HepG2 (cell line): ENCODE measurements around the gene SLC16A3. TPM values are rescaled to one million over a fixed set of nuclear protein-coding genes. Genes with fewer than 3 reads are reported as not detected.
A peak's percentile ranks its signal among the peaks of the same experiment; 100 is the strongest.

ENCODE experiments used
- AGO2 ChIP-seq: fragments of 200-400 bp; formaldehyde crosslinking; optimal IDR thresholded peaks from 2 replicates; pipeline ENCODE3; 2017; ENCODE audit warnings: mild to moderate bottlenecking, low read depth, low read length, moderate library complexity
- ELF4 ChIP-seq: sonication (generic); formaldehyde crosslinking; IDR thresholded peaks from 2 replicates; pipeline ENCODE4 v1.5.0; 2020; ENCODE audit warnings: missing genetic modification reagents, mild to moderate bottlenecking, moderate library complexity, borderline replicate concordance
- FOXA1 ChIP-seq, 2 experiments: fragments of 450-650 bp in 1 of 2; sonication (generic) in 1 of 2; formaldehyde crosslinking in 1 of 2; IDR thresholded peaks; 2 replicates each; pipeline versions ENCODE4 v1.4.0 to v1.6.1; 2016 to 2020; ENCODE audit warnings: missing genetic modification reagents in 1 of 2
- JDP2 ChIP-seq: sonication (generic); formaldehyde crosslinking; IDR thresholded peaks from 2 replicates; pipeline ENCODE4 v1.8.1; 2022; ENCODE audit warnings: missing genetic modification reagents, borderline replicate concordance
- PAX8 ChIP-seq: sonication (generic); formaldehyde crosslinking; IDR thresholded peaks from 2 replicates; pipeline ENCODE4 v1.8.0; 2022; ENCODE audit warnings: mild to moderate bottlenecking, missing genetic modification reagents, borderline replicate concordance
- ZBTB42 ChIP-seq: sonication (generic); formaldehyde crosslinking; IDR thresholded peaks from 2 replicates; pipeline ENCODE4 v1.5.0; 2020; ENCODE audit warnings: mild to moderate bottlenecking, missing genetic modification reagents
- ZNF225 ChIP-seq: sonication (generic); formaldehyde crosslinking; IDR thresholded peaks from 2 replicates; pipeline ENCODE4 v1.4.0; 2020; ENCODE audit warnings: mild to moderate bottlenecking, missing genetic modification reagents
- ZNF431 ChIP-seq: sonication (generic); formaldehyde crosslinking; IDR thresholded peaks from 2 replicates; pipeline ENCODE4 v1.9.0; 2022; ENCODE audit warnings: missing genetic modification reagents, low read depth, mild to moderate bottlenecking, borderline replicate concordance
- ZNF816 ChIP-seq: sonication (generic); formaldehyde crosslinking; IDR thresholded peaks from 2 replicates; pipeline ENCODE4 v1.8.0; 2022; ENCODE audit warnings: missing genetic modification reagents, mild to moderate bottlenecking, borderline replicate concordance
- polyA plus RNA-seq, 8 experiments: library from polyadenylated mRNA; depleted of rRNA in 3 of 8; stranded (reverse) in 7 of 8; unstranded in 1 of 8; fragments of >200 nt; fragmentation: Illumina TruSeq in 4 of 8; extraction: Trizol in 4 of 8; gene quantifications; 2 replicates each; pipeline versions ENCODE4 v1.2.1 to v1.2.3, GENCODE V29; 2011 to 2016; ENCODE audit warnings: low read depth in 4 of 8, missing spikeins in 1 of 8, mixed read lengths in 1 of 8; ENCODE audit not compliant: insufficient read depth in 1 of 8
- total RNA-seq, 5 experiments: library from RNA; depleted of rRNA; stranded (reverse); fragments of >200 nt; fragmentation: Illumina TruSeq; extraction: Trizol; gene quantifications; 2 replicates each; pipeline ENCODE4 v1.2.3, GENCODE V29; 2016; ENCODE audit warnings: low read depth in 1 of 5
- TF ChIP-seq, protein P1 (sequence below): sonication (generic); formaldehyde crosslinking; IDR thresholded peaks from 2 replicates; pipeline ENCODE4 v1.5.0; 2020; ENCODE audit warnings: mild to moderate bottlenecking, missing genetic modification reagents
- TF ChIP-seq, protein P2 (sequence below): IDR thresholded peaks from 2 replicates; pipeline ENCODE4 v1.6.1; 2012; ENCODE audit warnings: inconsistent platforms
- TF ChIP-seq, protein P3 (sequence below): sonication (generic); formaldehyde crosslinking; IDR thresholded peaks from 2 replicates; pipeline ENCODE4 v1.9.0; 2022; ENCODE audit warnings: low read depth, missing genetic modification reagents
- TF ChIP-seq, protein P4 (sequence below): sonication (generic); formaldehyde crosslinking; conservative IDR thresholded peaks from 2 replicates; pipeline ENCODE4 v1.4.0; 2020; ENCODE audit warnings: mild to moderate bottlenecking, missing genetic modification reagents, moderate library complexity
- TF ChIP-seq, protein P5 (sequence below): sonication (generic); formaldehyde crosslinking; IDR thresholded peaks from 2 replicates; pipeline ENCODE4 v1.5.0; 2020; ENCODE audit warnings: missing genetic modification reagents, mild to moderate bottlenecking, borderline replicate concordance
- TF ChIP-seq, protein P6 (sequence below): sonication (generic); formaldehyde crosslinking; IDR thresholded peaks from 2 replicates; pipeline ENCODE4 v1.5.1; 2020; ENCODE audit warnings: missing genetic modification reagents, mild to moderate bottlenecking, borderline replicate concordance
- TF ChIP-seq, protein P7 (sequence below): IDR thresholded peaks from 2 replicates; pipeline ENCODE4 v1.6.1; 2016

The SLC16A3 gene
- total and polyA plus RNA-seq, 2 of the 13 experiments (the other 11 are each of a cell fraction or from before 2014, with no cell fraction given), result 242 to 349 TPM

DNA sequence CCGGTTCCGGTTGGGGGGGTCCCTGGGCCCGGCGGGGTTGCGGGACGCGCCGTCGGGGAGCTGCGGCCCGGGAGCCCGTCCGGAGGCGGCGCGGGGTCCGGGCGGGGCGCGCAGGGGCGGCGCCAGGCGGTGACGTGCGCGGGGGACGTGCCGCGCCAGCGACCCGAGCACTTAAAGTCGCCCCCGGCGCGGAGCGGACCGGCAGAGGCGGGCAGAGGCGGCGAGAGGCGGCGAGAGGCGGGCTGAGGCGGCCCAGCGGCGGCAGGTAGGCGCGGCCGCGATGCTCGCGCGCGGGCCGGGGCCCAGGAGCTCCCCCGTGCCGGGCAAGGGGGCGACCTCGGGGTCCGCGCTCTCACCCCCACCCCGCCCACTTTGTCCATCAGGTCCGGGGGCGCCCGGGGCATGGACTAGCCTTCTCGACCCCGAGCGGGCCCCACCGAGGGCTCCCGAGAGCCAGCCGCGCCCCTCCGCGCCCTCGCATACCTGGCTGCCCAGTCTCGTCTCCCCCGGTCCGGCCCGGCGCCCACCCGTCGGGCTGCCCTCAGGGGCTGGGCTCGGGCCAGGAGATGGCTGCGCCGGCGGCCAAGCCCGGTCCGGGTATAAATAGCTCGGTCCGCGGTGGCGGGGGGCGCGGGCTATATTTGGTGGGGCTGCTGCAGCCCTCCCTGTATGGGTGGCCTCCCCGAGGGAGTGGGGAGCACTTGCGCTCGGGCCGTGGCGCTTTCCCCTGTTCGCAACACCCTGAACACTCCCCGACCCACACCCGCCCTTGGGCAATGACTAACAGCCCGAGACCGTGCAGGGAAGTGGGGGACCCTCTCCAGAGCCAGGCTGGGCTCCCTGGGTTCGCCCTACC is at the start of gene SLC16A3 (continued):
- TF ChIP-seq, protein P1, sequence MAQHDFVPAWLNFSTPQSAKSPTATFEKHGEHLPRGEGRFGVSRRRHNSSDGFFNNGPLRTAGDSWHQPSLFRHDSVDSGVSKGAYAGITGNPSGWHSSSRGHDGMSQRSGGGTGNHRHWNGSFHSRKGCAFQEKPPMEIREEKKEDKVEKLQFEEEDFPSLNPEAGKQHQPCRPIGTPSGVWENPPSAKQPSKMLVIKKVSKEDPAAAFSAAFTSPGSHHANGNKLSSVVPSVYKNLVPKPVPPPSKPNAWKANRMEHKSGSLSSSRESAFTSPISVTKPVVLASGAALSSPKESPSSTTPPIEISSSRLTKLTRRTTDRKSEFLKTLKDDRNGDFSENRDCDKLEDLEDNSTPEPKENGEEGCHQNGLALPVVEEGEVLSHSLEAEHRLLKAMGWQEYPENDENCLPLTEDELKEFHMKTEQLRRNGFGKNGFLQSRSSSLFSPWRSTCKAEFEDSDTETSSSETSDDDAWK (CRISPR knock-in tag), result no peak
- TF ChIP-seq JDP2 (no peak), ZNF431 (CRISPR knock-in tag) (no peak; the same call in 1 of the 2 replicates), AGO2 (peak; percentile 97), ZNF816 (CRISPR knock-in tag) (peak; percentile 94; the same call in 1 of the 2 replicates), ZNF225 (no peak), ELF4 (CRISPR knock-in tag) (no peak), ZBTB42 (no peak), FOXA1 (IDR thresholded peaks at IDR 0.05) (no peak), FOXA1 (CRISPR knock-in tag; IDR thresholded peaks at IDR 0.05) (no peak; the same call in 1 of the 2 replicates), PAX8 (peak; percentile 36; the same call in 1 of the 2 replicates)
- TF ChIP-seq, protein P2, sequence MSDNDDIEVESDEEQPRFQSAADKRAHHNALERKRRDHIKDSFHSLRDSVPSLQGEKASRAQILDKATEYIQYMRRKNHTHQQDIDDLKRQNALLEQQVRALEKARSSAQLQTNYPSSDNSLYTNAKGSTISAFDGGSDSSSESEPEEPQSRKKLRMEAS, result no peak; the same call in 1 of the 2 replicates
- TF ChIP-seq, protein P3, sequence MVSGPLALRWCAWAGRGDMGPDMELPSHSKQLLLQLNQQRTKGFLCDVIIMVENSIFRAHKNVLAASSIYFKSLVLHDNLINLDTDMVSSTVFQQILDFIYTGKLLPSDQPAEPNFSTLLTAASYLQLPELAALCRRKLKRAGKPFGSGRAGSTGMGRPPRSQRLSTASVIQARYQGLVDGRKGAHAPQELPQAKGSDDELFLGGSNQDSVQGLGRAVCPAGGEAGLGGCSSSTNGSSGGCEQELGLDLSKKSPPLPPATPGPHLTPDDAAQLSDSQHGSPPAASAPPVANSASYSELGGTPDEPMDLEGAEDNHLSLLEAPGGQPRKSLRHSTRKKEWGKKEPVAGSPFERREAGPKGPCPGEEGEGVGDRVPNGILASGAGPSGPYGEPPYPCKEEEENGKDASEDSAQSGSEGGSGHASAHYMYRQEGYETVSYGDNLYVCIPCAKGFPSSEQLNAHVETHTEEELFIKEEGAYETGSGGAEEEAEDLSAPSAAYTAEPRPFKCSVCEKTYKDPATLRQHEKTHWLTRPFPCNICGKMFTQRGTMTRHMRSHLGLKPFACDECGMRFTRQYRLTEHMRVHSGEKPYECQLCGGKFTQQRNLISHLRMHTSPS, result no peak
- TF ChIP-seq, protein P4, sequence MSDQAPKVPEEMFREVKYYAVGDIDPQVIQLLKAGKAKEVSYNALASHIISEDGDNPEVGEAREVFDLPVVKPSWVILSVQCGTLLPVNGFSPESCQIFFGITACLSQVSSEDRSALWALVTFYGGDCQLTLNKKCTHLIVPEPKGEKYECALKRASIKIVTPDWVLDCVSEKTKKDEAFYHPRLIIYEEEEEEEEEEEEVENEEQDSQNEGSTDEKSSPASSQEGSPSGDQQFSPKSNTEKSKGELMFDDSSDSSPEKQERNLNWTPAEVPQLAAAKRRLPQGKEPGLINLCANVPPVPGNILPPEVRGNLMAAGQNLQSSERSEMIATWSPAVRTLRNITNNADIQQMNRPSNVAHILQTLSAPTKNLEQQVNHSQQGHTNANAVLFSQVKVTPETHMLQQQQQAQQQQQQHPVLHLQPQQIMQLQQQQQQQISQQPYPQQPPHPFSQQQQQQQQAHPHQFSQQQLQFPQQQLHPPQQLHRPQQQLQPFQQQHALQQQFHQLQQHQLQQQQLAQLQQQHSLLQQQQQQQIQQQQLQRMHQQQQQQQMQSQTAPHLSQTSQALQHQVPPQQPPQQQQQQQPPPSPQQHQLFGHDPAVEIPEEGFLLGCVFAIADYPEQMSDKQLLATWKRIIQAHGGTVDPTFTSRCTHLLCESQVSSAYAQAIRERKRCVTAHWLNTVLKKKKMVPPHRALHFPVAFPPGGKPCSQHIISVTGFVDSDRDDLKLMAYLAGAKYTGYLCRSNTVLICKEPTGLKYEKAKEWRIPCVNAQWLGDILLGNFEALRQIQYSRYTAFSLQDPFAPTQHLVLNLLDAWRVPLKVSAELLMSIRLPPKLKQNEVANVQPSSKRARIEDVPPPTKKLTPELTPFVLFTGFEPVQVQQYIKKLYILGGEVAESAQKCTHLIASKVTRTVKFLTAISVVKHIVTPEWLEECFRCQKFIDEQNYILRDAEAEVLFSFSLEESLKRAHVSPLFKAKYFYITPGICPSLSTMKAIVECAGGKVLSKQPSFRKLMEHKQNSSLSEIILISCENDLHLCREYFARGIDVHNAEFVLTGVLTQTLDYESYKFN (CRISPR knock-in tag), result no peak; the same call in 1 of the 2 replicates
- TF ChIP-seq, protein P5, sequence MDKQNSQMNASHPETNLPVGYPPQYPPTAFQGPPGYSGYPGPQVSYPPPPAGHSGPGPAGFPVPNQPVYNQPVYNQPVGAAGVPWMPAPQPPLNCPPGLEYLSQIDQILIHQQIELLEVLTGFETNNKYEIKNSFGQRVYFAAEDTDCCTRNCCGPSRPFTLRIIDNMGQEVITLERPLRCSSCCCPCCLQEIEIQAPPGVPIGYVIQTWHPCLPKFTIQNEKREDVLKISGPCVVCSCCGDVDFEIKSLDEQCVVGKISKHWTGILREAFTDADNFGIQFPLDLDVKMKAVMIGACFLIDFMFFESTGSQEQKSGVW (CRISPR knock-in tag), result no peak
- TF ChIP-seq, protein P6, sequence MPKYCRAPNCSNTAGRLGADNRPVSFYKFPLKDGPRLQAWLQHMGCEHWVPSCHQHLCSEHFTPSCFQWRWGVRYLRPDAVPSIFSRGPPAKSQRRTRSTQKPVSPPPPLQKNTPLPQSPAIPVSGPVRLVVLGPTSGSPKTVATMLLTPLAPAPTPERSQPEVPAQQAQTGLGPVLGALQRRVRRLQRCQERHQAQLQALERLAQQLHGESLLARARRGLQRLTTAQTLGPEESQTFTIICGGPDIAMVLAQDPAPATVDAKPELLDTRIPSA (CRISPR knock-in tag), result no peak
- TF ChIP-seq, protein P7, sequence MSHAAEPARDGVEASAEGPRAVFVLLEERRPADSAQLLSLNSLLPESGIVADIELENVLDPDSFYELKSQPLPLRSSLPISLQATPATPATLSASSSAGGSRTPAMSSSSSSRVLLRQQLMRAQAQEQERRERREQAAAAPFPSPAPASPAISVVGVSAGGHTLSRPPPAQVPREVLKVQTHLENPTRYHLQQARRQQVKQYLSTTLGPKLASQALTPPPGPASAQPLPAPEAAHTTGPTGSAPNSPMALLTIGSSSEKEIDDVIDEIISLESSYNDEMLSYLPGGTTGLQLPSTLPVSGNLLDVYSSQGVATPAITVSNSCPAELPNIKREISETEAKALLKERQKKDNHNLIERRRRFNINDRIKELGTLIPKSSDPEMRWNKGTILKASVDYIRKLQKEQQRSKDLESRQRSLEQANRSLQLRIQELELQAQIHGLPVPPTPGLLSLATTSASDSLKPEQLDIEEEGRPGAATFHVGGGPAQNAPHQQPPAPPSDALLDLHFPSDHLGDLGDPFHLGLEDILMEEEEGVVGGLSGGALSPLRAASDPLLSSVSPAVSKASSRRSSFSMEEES (CRISPR knock-in tag), result no peak
